Endodermal cell (in vitro differentiated cells): ENCODE results near the gene CAB39. TPM values are rescaled to one million over a fixed set of nuclear protein-coding genes. Genes with fewer than 3 reads are reported as not detected.
A peak's percentile ranks its signal among the peaks of the same experiment; 100 is the strongest.

Source experiments
- DNase-seq: peaks from one replicate; pipeline ENCODE4 v3.0.0-alpha.2; 2017
- H3K27ac ChIP-seq: 2 replicates; pipeline ENCODE4 v1.5.1; 2013; ENCODE audit warnings: mild to moderate bottlenecking, low read depth, low read length, moderate library complexity
- H3K27me3 ChIP-seq: 2 replicates; pipeline ENCODE4 v1.6.1; 2013; ENCODE audit warnings: mild to moderate bottlenecking, low read length, moderate library complexity; ENCODE audit not compliant: insufficient read depth, control insufficient read depth, poor library complexity, severe bottlenecking
- H3K36me3 ChIP-seq: 2 replicates; pipeline ENCODE4 v1.7.0; 2013; ENCODE audit warnings: mild to moderate bottlenecking, low read length, moderate library complexity; ENCODE audit not compliant: control insufficient read depth, insufficient read depth
- H3K4me1 ChIP-seq: one replicate; pipeline ENCODE4 v1.7.0; 2013; ENCODE audit warnings: low read length; ENCODE audit not compliant: control insufficient read depth, insufficient read depth
- H3K4me3 ChIP-seq: 2 replicates; pipeline ENCODE4 v1.5.1; 2013; ENCODE audit warnings: mild to moderate bottlenecking, low read length, moderate library complexity
- H3K9ac ChIP-seq: 2 replicates; pipeline ENCODE4 v1.6.1; 2013; ENCODE audit warnings: mild to moderate bottlenecking, low read length, moderate library complexity; ENCODE audit not compliant: poor library complexity, severe bottlenecking; ENCODE audit errors: extremely low read depth
- H3K9me3 ChIP-seq: 2 replicates; pipeline ENCODE4 v1.6.1; 2013; ENCODE audit warnings: mild to moderate bottlenecking, low read length, moderate library complexity; ENCODE audit not compliant: control insufficient read depth
- H3K27ac Mint-ChIP-seq: 2 replicates; pipeline ENCODE4 v1.8.0; 2020; ENCODE audit warnings: mixed read lengths
- H3K27me3 Mint-ChIP-seq: 2 replicates; pipeline ENCODE4 v1.8.0; 2021; ENCODE audit warnings: mild to moderate bottlenecking, mixed read lengths; ENCODE audit not compliant: insufficient read depth
- H3K36me3 Mint-ChIP-seq: 2 replicates; pipeline ENCODE4 v1.8.0; 2020; ENCODE audit warnings: low read depth, mixed read lengths
- H3K4me1 Mint-ChIP-seq: 2 replicates; pipeline ENCODE4 v1.8.0; 2020; ENCODE audit warnings: mixed read lengths
- H3K4me3 Mint-ChIP-seq: 2 replicates; pipeline ENCODE4 v1.8.0; 2020; ENCODE audit warnings: mild to moderate bottlenecking, moderate library complexity, mixed read lengths
- H3K9me3 Mint-ChIP-seq: 2 replicates; pipeline ENCODE4 v1.8.0; 2020; ENCODE audit warnings: mild to moderate bottlenecking, mixed read lengths
- whole genome bisulfite sequencing, 2 experiments: methylation state at CpG; one replicate each; pipeline versions ENCODE4 v1.1.5 to v1.1.7; 2013; ENCODE audit warnings: missing lambda C conversion rate in 2 of 2, mixed read lengths in 1 of 2; ENCODE audit not compliant: insufficient coverage in 1 of 2, insufficient read length in 1 of 2; 5-methylcytosine and 5-hydroxymethylcytosine counted together
- total RNA-seq, 2 donors: library from RNA; stranded (reverse); fragmentation: NEBNext Ultra II Directional in 1 of 2; extraction: Animal tissue kit (Norgen Biotek cat#: 25700) in 1 of 2; gene quantifications; 2 replicates in 1 of 2; 3 replicates in 1 of 2; pipeline ENCODE4 v1.2.1, GENCODE V29; 2021
- TF ChIP-seq, protein P1 (sequence below): fragments of 200-600 bp; sonication (generic); conservative IDR thresholded peaks from 2 replicates; pipeline ENCODE4 v1.5.0; 2021; ENCODE audit warnings: antibody characterized with exemption, mild to moderate bottlenecking

CAB39 gene
- total RNA-seq, 2 donors from 2014 or later = 41.4 to 48.4 TPM

DNA sequence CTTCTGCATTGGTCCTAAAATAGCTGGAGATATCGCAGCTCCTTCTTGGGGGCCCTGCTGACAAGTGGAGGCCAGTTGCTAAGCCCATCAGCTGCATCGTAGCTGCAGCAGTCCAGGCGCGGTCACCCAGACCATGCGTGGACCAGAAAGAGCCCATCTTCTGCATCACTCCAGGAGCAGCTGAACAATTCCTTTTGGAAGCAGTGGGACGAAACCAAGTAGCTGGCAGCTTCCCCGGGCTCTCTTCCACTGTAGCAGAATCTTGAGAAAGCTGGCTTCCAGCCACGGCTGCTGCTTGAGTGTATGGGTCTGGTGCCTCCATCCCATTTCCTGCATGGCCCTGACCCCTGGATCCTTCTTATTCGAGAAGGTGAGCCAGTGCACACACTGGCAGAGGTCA, 22.2 kb upstream of the CAB39 start:
- no peaks in the 10 kb centered on the region for H3K27me3 Mint-ChIP-seq
- peaks cover 2% of the 10 kb centered on the region for H3K4me1 ChIP-seq
- WGBS, 2 experiments = 91% methylated on average over 9 of the region's 9 CpGs
- H3K4me1 Mint-ChIP-seq = peaks cover 10% of the 10 kb centered on the region
- H3K36me3 ChIP-seq = no peaks in the 10 kb centered on the region
- H3K9me3 ChIP-seq = no peaks in the 10 kb centered on the region
- H3K4me3 ChIP-seq = no peak overlapping the region
- H3K9me3 Mint-ChIP-seq = no peaks in the 10 kb centered on the region
- H3K27ac Mint-ChIP-seq = no peak overlapping the region
- no peaks in the 10 kb centered on the region for H3K36me3 Mint-ChIP-seq
- no peak overlapping the region for H3K4me3 Mint-ChIP-seq
- H3K9ac ChIP-seq = no peak overlapping the region
- H3K27ac ChIP-seq = no peak overlapping the region
- TF ChIP-seq, protein P1, sequence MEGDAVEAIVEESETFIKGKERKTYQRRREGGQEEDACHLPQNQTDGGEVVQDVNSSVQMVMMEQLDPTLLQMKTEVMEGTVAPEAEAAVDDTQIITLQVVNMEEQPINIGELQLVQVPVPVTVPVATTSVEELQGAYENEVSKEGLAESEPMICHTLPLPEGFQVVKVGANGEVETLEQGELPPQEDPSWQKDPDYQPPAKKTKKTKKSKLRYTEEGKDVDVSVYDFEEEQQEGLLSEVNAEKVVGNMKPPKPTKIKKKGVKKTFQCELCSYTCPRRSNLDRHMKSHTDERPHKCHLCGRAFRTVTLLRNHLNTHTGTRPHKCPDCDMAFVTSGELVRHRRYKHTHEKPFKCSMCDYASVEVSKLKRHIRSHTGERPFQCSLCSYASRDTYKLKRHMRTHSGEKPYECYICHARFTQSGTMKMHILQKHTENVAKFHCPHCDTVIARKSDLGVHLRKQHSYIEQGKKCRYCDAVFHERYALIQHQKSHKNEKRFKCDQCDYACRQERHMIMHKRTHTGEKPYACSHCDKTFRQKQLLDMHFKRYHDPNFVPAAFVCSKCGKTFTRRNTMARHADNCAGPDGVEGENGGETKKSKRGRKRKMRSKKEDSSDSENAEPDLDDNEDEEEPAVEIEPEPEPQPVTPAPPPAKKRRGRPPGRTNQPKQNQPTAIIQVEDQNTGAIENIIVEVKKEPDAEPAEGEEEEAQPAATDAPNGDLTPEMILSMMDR = no peak
- DNase-seq = no peak
- H3K27me3 ChIP-seq = no peaks in the 10 kb centered on the region

DNA sequence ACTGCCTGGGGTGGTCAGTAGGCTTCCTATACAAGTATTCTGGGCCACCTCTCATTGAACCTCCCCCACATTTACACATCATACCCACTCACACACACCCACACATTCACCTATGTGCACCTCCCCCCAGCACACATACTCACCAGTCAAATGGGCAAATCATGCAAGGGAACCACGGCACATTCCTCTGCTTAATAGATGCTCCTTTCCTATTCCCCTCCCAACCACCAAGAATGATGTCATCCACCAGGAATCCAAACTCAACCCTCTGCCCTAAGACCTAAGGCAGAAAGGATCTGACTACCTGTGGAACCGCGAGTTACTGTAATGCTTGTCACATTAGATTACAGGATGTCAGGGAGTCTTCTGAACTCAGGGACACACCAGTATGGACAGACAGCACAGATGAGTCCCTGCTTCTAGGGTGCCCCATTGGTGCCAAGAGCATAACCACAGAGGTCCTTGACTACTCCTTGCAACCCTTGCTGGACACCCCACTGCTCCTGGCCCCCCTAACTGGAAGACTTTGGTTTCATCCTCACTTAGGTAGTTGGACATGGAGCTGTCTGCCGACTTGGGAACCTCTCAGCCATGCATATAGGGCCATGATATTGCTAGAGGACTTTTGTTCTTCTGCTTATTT, 21.5 kb upstream of the CAB39 start:
- TF ChIP-seq, protein P1 = no peak
- Mint-ChIP-seq H3K27ac (peak overlapping the region; percentile 48), H3K27me3 (no peaks in the 10 kb centered on the region), H3K4me3 (no peak overlapping the region), H3K9me3 (no peaks in the 10 kb centered on the region), H3K36me3 (no peaks in the 10 kb centered on the region), H3K4me1 (peaks cover 10% of the 10 kb centered on the region)
- Histone ChIP-seq H3K4me3 (no peak overlapping the region), H3K9ac (no peak overlapping the region), H3K36me3 (no peaks in the 10 kb centered on the region), H3K4me1 (peaks cover 2% of the 10 kb centered on the region), H3K27me3 (no peaks in the 10 kb centered on the region), H3K27ac (no peak overlapping the region), H3K9me3 (no peaks in the 10 kb centered on the region)
- peak; percentile 75 for DNase-seq
- 67% methylated on average over 3 to 4 of the region's 4 CpGs for WGBS, 2 experiments

DNA sequence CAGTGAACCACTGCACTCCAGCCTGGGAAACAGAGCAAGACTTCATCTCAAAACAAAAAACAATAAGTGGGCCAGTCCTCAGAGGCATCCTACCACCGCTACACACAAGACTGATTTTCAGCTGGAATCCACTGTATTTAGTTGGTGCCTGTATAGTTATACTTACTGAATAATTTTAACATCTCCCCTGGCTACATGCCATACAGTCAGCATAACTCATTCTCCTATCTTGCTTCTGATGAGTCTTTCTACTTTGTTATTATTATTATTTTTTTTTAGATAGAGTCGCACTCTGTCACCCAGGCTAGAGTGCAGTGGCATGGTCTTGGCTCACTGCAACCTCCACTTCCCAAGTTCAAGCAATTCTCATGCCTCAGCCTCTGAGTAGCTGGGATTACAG, 19.9 kb upstream of the CAB39 start:
- TF ChIP-seq, protein P1 = no peak
- no peaks in the 10 kb centered on the region for H3K9me3 Mint-ChIP-seq
- no peaks in the 10 kb centered on the region for H3K27me3 ChIP-seq
- H3K9ac ChIP-seq = no peak overlapping the region
- no peak for DNase-seq
- H3K9me3 ChIP-seq = no peaks in the 10 kb centered on the region
- no peaks in the 10 kb centered on the region for H3K36me3 Mint-ChIP-seq
- no peak overlapping the region for H3K4me3 Mint-ChIP-seq
- no peak overlapping the region for H3K27ac Mint-ChIP-seq
- peaks cover 2% of the 10 kb centered on the region for H3K4me1 ChIP-seq
- H3K27ac ChIP-seq = no peak overlapping the region
- no peaks in the 10 kb centered on the region for H3K27me3 Mint-ChIP-seq
- no peaks in the 10 kb centered on the region for H3K36me3 ChIP-seq
- no peak overlapping the region for H3K4me3 ChIP-seq
- WGBS, 2 experiments = 89% methylated on average over 2 of the region's 2 CpGs; no CpG with 5 or more reads in 1 of the 2 experiments
- peaks cover 5% of the 10 kb centered on the region for H3K4me1 Mint-ChIP-seq
